ENCODE data around the gene MKI67.

The MKI67 gene

GRCh38 chr10:128086003-128086863 lies 40.0 kb downstream of the MKI67 start:
- DNase-seq (ENCODE audit: extremely low spot score, insufficient read length, low read depth): no peak
- no peak for FAIRE-seq

GRCh38 chr10:128084991-128085390 lies 41.2 kb downstream of the MKI67 start:
- no peak for DNase-seq (ENCODE audit: extremely low spot score, insufficient read length, low read depth)
- FAIRE-seq: no peak

GRCh38 chr10:128084364-128084763 lies 41.9 kb downstream of the MKI67 start:
- FAIRE-seq (no peak), DNase-seq (ENCODE audit: extremely low spot score, insufficient read length, low read depth) (no peak)

- FAIRE-seq: no peak
Measured at GRCh38 chr10:128083191-128083895, 42.9 kb downstream of the MKI67 start.

GRCh38 chr10:128081720-128082119 lies 44.5 kb downstream of the MKI67 start:
- no peak for FAIRE-seq
- no peak for DNase-seq (ENCODE audit: extremely low spot score, insufficient read length, low read depth)

More at GRCh38 chr10:128083191-128083895, 42.9 kb downstream of the MKI67 start:
- DNase-seq (ENCODE audit: extremely low spot score, insufficient read length, low read depth): no peak

- DNase-seq (ENCODE audit: extremely low spot score, insufficient read length, low read depth) (no peak), FAIRE-seq (no peak)
Measured at GRCh38 chr10:128081222-128081621, 45.0 kb downstream of the MKI67 start.

- DNase-seq (ENCODE audit: extremely low spot score, insufficient read length, low read depth) (no peak), FAIRE-seq (no peak)
Measured at GRCh38 chr10:128080641-128081040, 45.6 kb downstream of the MKI67 start.

GRCh38 chr10:128080231-128080630 lies 46.0 kb downstream of the MKI67 start:
- DNase-seq (ENCODE audit: extremely low spot score, insufficient read length, low read depth) (no peak), FAIRE-seq (no peak)

GRCh38 chr10:128078136-128078969 lies 47.9 kb downstream of the MKI67 start:
- FAIRE-seq (peak; percentile 60), DNase-seq (ENCODE audit: extremely low spot score, insufficient read length, low read depth) (no peak)

- FAIRE-seq (no peak), DNase-seq (ENCODE audit: extremely low spot score, insufficient read length, low read depth) (no peak)
Measured at GRCh38 chr10:128077155-128077875, 48.9 kb downstream of the MKI67 start.

GRCh38 chr10:128074589-128074988 lies 51.6 kb downstream of the MKI67 start:
- FAIRE-seq (no peak), DNase-seq (ENCODE audit: extremely low spot score, insufficient read length, low read depth) (no peak)

GRCh38 chr10:128073890-128074289 lies 52.3 kb downstream of the MKI67 start:
- DNase-seq (ENCODE audit: extremely low spot score, insufficient read length, low read depth) (no peak), FAIRE-seq (no peak)

- DNase-seq (ENCODE audit: extremely low spot score, insufficient read length, low read depth) (no peak), FAIRE-seq (no peak)
Measured at GRCh38 chr10:128072941-128073645, 53.1 kb downstream of the MKI67 start.

GRCh38 chr10:128072046-128072445 lies 54.2 kb downstream of the MKI67 start:
- no peak for DNase-seq (ENCODE audit: extremely low spot score, insufficient read length, low read depth)
- FAIRE-seq: no peak

- FAIRE-seq: no peak
- no peak for DNase-seq (ENCODE audit: extremely low spot score, insufficient read length, low read depth)
Measured at GRCh38 chr10:128071417-128071782, 54.8 kb downstream of the MKI67 start.

GRCh38 chr10:128070721-128071416 lies 55.4 kb downstream of the MKI67 start:
- FAIRE-seq: no peak
- DNase-seq (ENCODE audit: extremely low spot score, insufficient read length, low read depth): no peak

- no peak for DNase-seq (ENCODE audit: extremely low spot score, insufficient read length, low read depth)
- FAIRE-seq: no peak
Measured at GRCh38 chr10:128070161-128070560, 56.1 kb downstream of the MKI67 start.

- FAIRE-seq (peak; percentile 77), DNase-seq (ENCODE audit: extremely low spot score, insufficient read length, low read depth) (no peak)
Measured at GRCh38 chr10:128069351-128070051, 56.7 kb downstream of the MKI67 start.
